Adrenal gland (tissue), 12 donors: ENCODE results near the gene CDK13. TPM values are rescaled to one million over a fixed set of nuclear protein-coding genes. Genes with fewer than 3 reads are reported as not detected.

Experiments used
- DNase-seq, 7 donors: peaks; one replicate each; pipeline ENCODE4 v3.0.0-alpha.2; 2019 to 2020
- H3K27ac ChIP-seq, 5 donors: fragments of 200-600 bp; sonication (generic) in 4 of 5; 1 replicate in 3 of 5; 2 replicates in 2 of 5; pipeline versions ENCODE4 v1.5.1 to v1.8.0; 2016 to 2020; ENCODE audit warnings: mild to moderate bottlenecking in 1 of 5
- H3K27me3 ChIP-seq: fragments of 200-600 bp; 2 replicates; pipeline ENCODE4 v1.8.0; 2021
- H3K36me3 ChIP-seq, 2 donors: fragments of 200-600 bp; replicated peaks in 1 of 2; 1 replicate in 1 of 2; 2 replicates in 1 of 2; pipeline versions ENCODE4 v1.5.1 to v1.8.0; 2018 to 2022
- H3K4me1 ChIP-seq, 2 donors: fragments of 200-600 bp; replicated peaks in 1 of 2; 1 replicate in 1 of 2; 2 replicates in 1 of 2; pipeline versions ENCODE4 v1.5.1 to v1.8.0; 2018 to 2021
- H3K4me3 ChIP-seq, 4 donors: fragments of 200-600 bp; sonication (generic) in 3 of 4; one replicate each; pipeline ENCODE4 v1.5.1; 2016 to 2018
- H3K9me3 ChIP-seq, 3 donors: fragments of 200-600 bp; sonication (generic) in 1 of 3; replicated peaks in 1 of 3; 1 replicate in 2 of 3; 2 replicates in 1 of 3; pipeline versions ENCODE4 v1.5.1 to v1.8.0; 2016 to 2021
- CTCF ChIP-seq, 6 experiments: fragments of 450-650 bp in 4 of 6; fragments of 200-600 bp in 2 of 6; sonication (generic) in 1 of 6; IDR thresholded peaks; 1 replicate in 5 of 6; 2 replicates in 1 of 6; pipeline versions ENCODE4 v1.5.1 to v1.8.0; 2016 to 2021; ENCODE audit warnings: antibody characterized with exemption in 6 of 6, mild to moderate bottlenecking in 2 of 6, moderate library complexity in 1 of 6
- POLR2A ChIP-seq, 2 donors: fragments of 450-650 bp; IDR thresholded peaks; one replicate each; pipeline ENCODE4 v1.6.1; 2017; ENCODE audit warnings: antibody characterized with exemption in 2 of 2, mild to moderate bottlenecking in 2 of 2, moderate library complexity in 1 of 2
- WGBS, 4 donors: extraction: QIAGEN DNeasy Blood & Tissue Kit in 2 of 4; methylation state at CpG; one replicate each; pipeline versions ENCODE4 v1.1.5 to v1.1.7; 2013 to 2017; 5-methylcytosine and 5-hydroxymethylcytosine counted together
- intact Hi-C, 2 donors: fragments of 100-400 bp; cut with DNase I; formaldehyde crosslinking; loops; one replicate each; pipeline versions ENCODE4 v1.14.1 to v1.15.0; 2022 to 2023
- polyA plus RNA-seq, 3 donors: library from polyadenylated mRNA; stranded (reverse); fragments of 200-250 nt in 2 of 3; fragments of 350-450 nt in 1 of 3; fragmentation: Illumina TruSeq in 1 of 3; extraction: RNeasy Lipid Tissue Mini Kit (QIAGEN cat#74804) in 1 of 3; gene quantifications; one replicate each; pipeline ENCODE4 v1.2.3, GENCODE V29; 2013 to 2014
- total RNA-seq, 9 donors: library from RNA; depleted of rRNA in 4 of 9; stranded (reverse); fragments of >200 nt in 4 of 9; fragments of 120-200 nt in 1 of 9; fragmentation: NEBNext Ultra II Directional in 1 of 9; extraction: Animal tissue kit (Norgen Biotek cat#: 25700) in 1 of 9; gene quantifications; one replicate each; pipeline versions ENCODE4 v1.1.0 to v1.2.4, GENCODE V29; 2013 to 2023
- donor health status: healthy with polysubstance abuse.
- donor health status: Bipolar disorder and iron deficiency.
- donor health status: DM: yes; HTN: yes; CAD: no.
- donor health status: DM: no; HTN: no; CAD: no.
- donor health status: DM: no; HTN: no; CAD: no.
- donor health status: DM: yes; HTN: yes; CAD: no.

The CDK13 gene
- total and polyA plus RNA-seq, 12 donors, result 21.2 to 77.7 (median 40.2) TPM

GRCh38 chr7:39979406-39980073 is 29.5 kb downstream of the CDK13 start:
- no peak for DNase-seq
- no peaks in the 10 kb centered on the region for H3K36me3 ChIP-seq
- H3K4me3 ChIP-seq, result no peak overlapping the region
- TF ChIP-seq CTCF (IDR thresholded peaks at IDR 0.05), result no peak
- TF ChIP-seq POLR2A (IDR thresholded peaks at IDR 0.05), result no peak
- WGBS, 4 donors, result 82 to 84% (median 83%) methylated on average over 8 of the region's 8 CpGs
- intact Hi-C loops, result no loop called here
- peaks cover 7 to 33% of the 10 kb centered on the region in 2 donors for H3K4me1 ChIP-seq
- H3K9me3 ChIP-seq, result no peaks in the 10 kb centered on the region
- no peak overlapping the region for H3K27ac ChIP-seq
- no peaks in the 10 kb centered on the region for H3K27me3 ChIP-seq

- TF ChIP-seq POLR2A (IDR thresholded peaks at IDR 0.05) (no peak), CTCF (IDR thresholded peaks at IDR 0.05) (no peak)
- Histone ChIP-seq H3K27me3 (no peaks in the 10 kb centered on the region), H3K27ac (no peak overlapping the region), H3K36me3 (no peaks in the 10 kb centered on the region), H3K4me3 (no peak overlapping the region), H3K4me1 (peaks cover 7 to 19% of the 10 kb centered on the region in 2 donors), H3K9me3 (no peaks in the 10 kb centered on the region)
- intact Hi-C loops, result no loop called here
- WGBS, 4 donors, result 84 to 92% (median 85%) methylated on average over 4 of the region's 4 CpGs
- DNase-seq, result no peak
These were observed 35.4 kb downstream of the CDK13 start for GRCh38 chr7:39985398-39985918.

- Histone ChIP-seq H3K4me1 (peaks cover 7 to 20% of the 10 kb centered on the region in 2 donors), H3K27ac (no peak overlapping the region), H3K9me3 (no peaks in the 10 kb centered on the region), H3K36me3 (no peaks in the 10 kb centered on the region), H3K27me3 (no peaks in the 10 kb centered on the region), H3K4me3 (no peak overlapping the region)
- no peak for DNase-seq
- intact Hi-C loops, result no loop called here
- TF ChIP-seq POLR2A (IDR thresholded peaks at IDR 0.05) (no peak), CTCF (IDR thresholded peaks at IDR 0.05) (no peak)
- 85 to 93% (median 90%) methylated on average over 9 of the region's 9 CpGs for WGBS, 4 donors
These were observed 37.7 kb downstream of the CDK13 start for GRCh38 chr7:39987641-39988347.

- no peak overlapping the region for H3K4me3 ChIP-seq
- intact Hi-C loops, result no loop called here
- H3K36me3 ChIP-seq, result no peaks in the 10 kb centered on the region
- TF ChIP-seq CTCF (IDR thresholded peaks at IDR 0.05) (no peak), POLR2A (IDR thresholded peaks at IDR 0.05) (no peak)
- peaks cover 0 to 4% of the 10 kb centered on the region in 2 donors for H3K4me1 ChIP-seq
- peaks cover 0 to 4% (median 0%) of the 10 kb centered on the region in 3 donors for H3K9me3 ChIP-seq
- WGBS, 4 donors, result 84 to 90% (median 86%) methylated on average over 6 of the region's 6 CpGs
- no peak for DNase-seq
- no peaks in the 10 kb centered on the region for H3K27me3 ChIP-seq
- H3K27ac ChIP-seq, result no peak overlapping the region
These were observed 50.8 kb downstream of the CDK13 start for GRCh38 chr7:40000734-40001315.
